HG02884 (cell line): ENCODE data around the gene GRK5.

Experiments used
- ATAC-seq: cut with Tn5 transposase; IDR thresholded peaks from one replicate; pipeline ENCODE4 v1.9.1; 2021; ENCODE audit warnings: mild to moderate bottlenecking, moderate library complexity; ENCODE audit not compliant: unreplicated experiment

The GRK5 gene

DNA sequence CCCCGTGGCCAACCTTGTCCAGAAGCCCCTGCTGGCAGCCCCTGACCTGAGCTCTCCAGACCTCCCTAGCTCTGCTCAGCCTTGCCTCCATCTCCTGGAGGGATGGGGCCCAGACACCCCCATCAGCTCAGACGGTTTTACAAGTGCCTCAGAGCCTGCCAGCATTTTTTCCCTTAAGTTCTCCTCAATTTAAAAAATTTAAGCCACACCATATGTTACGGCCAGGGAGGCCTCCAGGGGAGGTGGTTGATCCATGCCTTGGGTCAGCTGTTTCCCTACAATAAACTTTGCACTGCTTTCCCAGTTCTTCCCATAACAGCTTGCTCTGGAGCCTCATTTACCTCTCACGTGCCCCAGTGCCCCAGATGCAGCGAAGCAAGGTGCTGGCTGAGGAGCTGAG, 191.6 kb downstream of the GRK5 start:
- ATAC-seq: no peak

DNA sequence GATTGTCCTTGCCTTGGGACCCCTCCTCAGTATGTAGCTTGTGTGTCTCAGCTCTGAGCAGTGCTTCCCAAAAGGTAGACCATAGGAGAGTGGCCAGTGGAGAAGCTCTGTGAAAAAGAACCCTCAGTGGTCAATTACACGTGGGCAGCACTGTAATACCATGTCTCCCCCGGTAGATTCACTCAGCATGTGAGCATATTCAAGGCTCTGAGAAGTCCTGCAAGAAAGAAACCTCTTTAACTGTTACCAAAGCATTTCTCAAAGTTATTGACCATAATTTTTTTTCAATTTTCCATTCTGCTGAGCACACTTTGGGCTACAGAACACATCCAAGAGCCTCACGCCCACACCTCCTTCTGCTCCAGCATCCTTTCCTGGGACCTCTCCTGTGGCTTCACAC, 192.1 kb downstream of the GRK5 start:
- no peak for ATAC-seq

DNA sequence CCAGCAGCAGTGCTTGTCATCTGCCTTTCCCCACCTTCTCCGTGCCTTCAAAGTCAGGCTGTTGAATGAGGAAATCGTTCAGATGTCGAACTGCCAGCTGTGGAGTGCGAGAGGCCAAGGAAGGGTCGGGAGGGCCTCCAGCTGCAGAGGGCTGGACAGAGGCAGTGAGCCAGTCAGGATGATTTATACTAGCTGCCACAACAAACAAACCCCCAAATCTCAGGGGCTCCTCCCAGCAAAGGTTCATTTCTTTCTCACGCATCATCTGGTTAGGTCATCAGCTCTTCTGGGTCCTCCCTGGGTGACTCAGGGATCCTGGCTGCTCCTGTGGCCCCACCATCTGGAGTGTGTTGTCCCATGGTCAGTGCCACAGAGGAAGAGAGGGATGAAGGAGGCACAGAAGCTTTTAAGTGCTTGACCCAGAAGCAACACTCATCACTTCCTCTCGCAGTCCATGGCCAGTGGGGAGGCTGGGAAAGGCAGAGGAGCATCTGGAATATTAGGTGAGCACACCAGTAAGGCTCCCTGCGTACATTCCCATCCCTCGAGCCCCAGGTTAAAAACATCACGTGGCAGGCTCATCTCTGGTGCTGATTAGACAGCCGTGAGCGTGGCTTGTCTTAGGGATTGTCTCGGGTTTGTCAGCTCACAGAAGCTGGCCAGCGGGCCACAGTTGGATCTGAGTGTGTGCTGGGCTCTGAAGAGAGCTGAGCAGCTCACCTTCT, 194.5 kb downstream of the GRK5 start:
- no peak for ATAC-seq

DNA sequence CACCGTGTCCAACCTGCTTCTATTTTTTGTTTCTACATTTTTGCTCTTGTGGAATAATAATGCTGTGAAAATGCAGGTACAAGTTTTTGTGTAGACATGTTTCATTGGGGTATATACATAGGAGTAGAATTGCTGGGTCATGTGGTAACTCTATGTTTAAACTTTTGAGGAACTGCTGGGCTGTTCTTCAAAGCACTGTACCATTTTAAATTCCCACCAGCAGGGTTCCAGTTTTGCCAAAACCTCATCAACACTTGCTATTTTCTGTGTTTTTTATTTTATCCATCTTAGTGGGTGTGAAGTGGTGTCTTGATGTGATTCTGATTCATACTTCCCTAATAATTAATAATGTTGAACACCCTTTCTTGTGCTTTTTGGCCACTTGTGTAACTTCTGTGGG, 196.6 kb downstream of the GRK5 start:
- no peak for ATAC-seq

DNA sequence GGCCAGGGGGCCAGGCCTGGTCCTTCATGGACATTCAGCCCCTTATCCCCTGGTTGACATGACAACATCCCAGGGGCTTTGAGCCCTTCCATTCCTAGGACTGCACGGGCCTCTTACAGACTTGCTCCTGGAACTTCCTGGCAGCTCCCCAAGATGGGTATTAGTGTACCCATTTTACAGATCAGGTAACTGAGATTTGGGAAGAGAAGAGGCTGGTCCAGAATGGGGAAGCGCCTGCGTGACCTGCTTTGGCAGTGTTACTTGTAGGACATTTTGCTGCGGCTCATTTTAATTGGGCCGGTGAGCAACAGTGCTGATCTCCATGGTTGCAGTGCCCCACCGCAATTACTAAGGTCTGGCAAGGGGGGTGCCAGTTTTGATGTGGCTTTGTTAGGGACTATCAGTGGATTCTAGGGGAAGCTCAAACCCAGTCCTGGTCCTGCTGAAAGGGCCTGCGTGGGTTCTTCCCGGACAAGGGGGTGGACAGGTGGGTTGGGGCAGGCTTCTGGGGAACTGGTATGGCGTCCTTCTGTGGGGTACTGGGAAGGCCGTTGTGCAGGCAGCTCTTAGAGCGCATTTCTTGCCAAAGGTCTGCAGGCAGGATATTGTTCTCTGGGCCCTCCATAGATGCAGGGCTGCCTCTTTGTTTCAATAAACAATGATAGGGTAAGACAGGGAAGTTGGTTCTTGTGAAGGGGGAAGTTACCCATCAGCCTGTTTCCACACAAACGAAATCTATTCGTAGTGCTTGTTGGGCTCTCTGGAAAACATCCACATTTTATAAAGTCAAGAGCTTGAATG, 197.5 kb downstream of the GRK5 start:
- no peak for ATAC-seq

DNA sequence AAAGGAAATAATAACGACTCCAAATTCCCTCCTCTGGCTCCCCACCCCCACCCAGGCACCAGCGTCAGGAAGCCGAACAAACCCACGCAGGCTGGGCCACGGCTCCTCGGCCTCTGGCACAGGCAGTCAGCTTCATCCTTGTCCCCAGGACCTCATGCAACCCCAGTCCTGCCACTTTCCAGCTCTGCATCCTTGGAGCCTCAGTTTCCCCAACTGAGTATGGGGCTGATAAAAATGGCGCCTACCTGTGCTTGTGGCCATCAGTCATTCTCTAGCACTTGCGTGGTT, 198.1 kb downstream of the GRK5 start:
- ATAC-seq: no peak

DNA sequence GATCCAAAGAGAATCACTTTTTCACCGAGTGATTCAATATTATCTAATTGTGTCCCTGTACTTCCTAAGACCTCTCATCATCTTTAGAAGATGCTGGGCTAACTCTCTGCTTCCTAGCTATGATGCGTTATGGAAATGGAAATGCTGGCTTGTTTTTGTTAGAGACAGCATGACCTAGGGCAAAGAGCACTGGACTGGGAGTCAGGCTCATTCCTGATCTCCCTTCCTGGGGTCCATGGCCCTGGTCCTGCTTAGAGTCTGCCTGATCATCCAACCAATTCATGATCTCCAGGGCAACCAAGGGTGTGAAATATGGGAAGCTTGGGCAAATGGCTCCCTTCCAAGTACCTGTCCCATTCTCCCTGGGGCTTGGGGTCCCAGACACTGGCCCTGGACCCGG, 198.8 kb downstream of the GRK5 start:
- ATAC-seq: no peak

DNA sequence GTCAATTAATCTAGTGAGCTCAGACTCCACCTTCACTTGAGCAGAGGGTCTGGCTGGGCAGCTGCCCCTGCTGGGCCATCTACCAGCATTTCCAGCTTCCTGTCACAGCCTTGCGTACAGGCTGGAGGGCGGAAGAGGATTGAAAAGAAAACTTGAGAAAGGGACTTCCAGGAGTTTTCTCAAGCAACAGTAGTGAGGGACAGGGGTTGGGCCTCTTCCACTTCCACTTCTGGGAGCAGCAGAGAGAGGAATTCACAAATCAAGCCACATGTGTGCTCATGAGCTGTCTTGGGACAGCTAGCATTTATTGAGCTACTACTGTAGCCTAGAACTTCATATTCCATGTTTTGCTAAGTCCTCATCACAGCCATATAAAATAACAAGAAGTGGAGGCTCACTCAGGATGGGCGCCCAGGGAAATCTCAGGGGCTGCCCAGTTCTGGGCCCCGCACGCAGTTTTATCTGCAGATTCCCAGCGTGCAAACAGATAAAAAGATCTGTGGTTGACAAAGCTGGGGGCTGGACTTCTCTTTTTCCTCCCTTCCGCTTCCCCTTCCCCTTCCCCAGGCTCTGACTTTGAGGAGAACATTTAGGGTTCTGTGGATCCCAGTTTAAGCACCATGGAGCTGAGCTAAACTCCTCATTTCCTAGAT, 199.4 kb downstream of the GRK5 start:
- no peak for ATAC-seq

DNA sequence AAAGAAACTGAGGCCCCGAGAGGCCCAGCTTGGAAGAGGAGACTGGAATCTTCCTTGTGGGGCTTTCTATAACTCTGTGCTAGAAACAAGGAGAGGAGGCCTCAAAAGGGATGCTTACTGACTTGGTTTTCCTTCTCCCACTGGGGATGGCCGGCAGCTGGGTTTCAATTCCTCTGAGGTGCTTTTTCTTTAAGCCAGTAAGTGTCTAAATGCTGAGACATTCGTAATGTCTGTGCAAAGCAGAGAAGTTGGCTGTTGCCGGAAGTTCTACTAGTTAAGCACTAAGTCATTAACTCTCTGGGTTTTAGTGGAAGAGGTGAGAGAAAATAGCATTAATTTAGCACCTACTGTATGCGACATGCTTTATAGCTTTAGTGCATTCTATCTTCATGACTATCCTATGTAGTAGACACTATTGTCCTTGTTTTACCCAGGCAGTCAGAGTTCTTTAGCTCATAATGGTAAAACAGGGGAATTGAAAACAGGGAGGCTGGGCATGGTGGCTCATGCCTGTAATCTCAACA, 199.9 kb downstream of the GRK5 start:
- no peak for ATAC-seq

DNA sequence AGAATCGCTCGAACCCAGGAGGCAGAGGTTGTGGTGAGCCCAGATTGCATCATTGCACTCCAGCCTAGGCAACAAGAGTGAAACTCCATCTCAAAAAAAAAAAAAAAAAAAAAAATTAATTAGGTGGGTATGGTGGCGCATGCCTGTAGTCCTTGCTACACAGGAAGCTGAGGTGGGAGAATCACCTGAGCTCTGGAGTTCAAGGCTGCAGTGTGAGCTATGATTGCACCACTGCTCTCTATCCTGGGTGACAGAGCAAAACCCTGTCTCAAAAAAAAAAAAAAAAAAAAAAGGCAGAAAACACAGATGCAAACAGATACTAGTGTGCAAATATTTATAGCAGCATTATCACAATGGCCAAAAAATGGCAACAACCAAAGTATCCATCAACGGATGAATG, 200.7 kb downstream of the GRK5 start:
- no peak for ATAC-seq

DNA sequence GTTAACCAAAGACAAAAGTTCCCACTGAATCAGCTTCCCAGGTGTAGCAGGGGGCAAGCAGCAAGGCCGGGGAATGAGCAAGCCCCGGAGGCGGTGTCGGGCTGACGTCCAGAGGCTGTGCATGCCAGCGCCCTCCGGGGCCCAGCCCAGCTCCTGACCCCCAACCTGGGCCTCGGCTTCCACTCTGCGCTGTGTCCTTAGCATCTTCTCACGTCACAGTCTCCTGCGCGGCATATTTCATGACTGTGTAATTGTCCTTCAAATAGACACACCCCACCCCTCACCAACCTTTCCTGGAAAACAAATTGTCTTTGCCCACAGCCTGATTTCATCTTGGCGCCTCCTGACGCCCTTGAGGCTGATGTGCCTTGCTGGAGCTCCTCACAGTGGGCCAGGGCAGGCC, 201.6 kb downstream of the GRK5 start:
- no peak for ATAC-seq

DNA sequence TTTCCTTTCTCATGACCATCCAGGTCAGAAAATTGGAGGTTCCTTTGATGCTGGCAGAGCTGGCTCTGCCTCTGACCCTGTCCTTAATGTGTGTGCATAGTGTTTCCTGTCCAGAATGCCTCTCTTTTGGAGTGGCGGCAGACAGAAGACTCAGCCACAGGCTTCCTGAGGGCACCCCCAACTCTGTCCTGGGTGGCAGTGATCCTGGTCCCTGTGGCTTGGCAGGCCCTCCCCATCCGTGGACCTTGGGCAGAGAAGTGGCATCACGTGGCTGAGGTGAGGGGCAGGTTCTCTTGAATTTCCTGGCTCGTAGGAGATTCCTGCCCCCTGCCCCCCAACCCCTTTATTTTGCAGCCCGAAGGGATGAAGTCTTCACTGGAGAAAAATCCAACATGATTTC, 202.0 kb downstream of the GRK5 start:
- no peak for ATAC-seq

DNA sequence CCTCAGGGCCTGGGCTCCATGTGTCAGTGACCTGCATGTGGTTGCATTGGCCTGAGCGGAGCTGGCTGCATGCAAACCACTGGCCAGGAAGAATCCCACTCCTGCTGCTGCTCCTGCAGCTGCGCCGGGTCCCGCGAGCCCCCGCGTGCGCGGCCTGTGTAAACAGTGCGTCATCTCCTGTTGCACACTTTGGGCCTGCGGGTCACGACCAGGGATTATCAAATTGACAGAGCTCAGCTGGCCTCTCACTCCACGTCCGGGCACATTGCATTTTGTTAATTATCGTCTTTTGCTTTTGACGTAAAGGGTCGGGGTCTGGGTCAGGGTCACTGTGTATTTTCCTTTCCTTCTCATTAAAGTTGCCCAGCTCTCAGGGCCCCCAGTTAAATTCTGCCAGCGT, 202.5 kb downstream of the GRK5 start:
- no peak for ATAC-seq

DNA sequence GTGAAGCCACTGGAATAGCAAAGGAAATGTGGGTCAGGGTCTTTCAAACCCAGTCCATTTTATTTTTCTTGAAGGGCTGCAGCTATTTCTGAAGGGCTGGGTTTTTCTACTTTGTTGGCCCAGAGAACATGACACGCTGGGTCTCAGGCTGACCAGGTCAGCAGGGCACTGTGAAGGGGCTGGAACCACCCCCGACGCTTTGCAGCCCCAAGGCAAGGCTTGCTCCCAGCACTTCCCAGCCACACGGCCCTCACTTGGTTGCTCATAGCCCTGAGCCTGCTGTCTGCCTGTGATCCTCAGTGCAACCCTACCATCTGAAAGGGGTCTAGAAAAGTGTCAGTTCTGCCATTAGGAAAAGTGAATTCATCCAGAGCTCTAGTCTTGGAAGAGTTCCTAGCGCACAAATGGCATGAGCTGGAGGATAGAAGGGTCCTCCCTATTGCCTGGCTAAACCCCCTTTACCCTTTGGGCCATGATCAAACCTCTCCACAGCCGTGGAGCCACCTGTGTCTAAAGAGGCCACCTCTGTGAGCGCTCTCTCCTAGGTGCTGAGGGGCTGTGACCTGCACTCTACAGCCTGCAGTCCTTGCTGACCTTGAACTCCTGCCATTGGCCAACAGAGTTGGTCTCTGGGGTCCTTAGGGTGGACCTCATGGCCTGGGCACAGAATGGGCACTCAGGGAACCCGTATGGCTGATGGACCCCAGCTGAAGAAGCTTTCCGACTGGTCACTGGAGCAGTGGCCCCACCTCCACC, 203.2 kb downstream of the GRK5 start:
- no peak for ATAC-seq

DNA sequence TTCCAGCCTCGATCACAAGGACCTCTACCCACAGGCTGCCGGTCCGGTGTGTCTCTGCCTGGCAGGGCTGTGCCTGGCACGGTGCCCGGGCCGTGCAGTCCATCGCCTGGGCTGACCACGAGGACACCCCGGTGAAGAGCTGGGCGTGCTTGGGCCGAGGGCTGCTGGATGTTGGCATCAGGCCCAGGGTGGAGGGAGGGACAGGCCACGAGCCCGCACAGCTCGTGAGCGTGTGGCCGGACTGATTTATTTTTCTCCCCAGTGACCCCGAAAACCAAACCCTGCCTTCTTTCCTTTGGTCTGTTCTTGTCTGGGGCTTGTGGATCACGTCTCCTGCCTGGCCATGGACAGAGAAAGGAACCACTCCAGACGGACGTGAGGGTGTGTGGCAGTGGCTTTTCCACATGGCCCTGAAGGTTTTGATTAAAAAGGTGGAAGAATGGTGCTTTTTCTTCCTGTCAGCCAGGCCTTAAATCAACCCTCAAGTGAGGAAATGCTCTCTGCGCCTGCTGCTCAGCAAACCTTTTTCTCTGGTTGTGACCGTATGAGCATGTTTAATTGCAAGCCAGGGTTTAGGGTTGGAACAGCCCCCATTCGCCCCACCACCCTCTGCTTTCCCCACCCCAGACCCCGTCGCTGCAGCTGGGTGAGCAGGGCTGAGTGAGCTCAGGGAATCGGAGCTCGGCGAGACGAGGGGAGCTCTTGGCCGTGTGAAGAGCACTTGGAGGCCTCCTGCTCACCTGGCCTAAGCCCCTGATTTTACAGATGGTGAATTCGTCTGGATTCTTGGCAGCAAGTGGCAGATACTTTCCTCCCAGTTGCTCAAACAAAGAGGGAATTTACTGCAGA, 205.1 kb downstream of the GRK5 start:
- ATAC-seq: no peak

DNA sequence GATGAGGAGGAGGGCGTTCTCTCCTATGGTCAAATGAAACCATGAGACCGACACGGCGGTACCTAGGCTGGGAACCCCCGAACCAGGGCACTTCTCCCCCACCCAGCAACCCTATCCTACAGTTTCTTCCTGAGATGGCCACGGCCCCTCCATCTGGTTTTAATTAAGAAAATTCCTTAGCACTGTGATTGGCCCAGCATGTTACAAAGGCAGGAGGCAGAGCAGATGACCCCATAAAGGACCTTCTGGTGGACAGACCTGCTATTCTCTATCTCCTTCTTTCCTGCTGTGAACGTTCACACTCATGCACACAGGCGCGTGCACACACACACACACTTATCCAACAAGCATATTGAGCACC, 205.7 kb downstream of the GRK5 start:
- ATAC-seq: no peak

DNA sequence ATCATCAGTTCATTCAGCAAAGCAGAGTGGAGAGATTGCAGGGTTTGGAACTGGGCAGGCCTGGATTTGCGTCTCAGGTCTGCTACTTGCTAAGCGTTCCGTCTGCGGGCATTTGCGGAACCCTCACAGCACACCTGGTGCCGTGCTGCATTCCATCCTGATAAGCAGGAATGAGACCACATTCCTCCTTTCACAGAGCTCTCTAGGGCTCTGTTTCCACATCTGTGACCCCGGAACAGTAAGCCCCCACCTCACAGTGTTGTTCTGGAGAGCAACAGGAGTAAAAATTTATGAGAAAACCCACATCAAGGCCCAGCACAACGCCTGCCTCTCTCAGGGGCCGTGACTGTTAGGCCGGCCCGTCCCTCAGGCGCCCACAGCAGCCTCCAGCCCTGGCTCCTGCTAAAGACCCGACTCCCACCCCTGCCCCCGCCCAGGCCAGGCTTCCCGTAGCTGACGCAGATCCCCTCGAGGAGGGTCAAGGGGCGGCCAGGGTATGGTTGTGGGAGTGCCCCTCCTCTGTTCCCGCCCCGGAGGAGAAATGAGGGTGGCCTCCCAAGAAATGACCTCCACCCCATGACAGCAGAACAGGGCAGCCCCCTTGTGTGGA, 206.2 kb downstream of the GRK5 start:
- ATAC-seq: no peak

DNA sequence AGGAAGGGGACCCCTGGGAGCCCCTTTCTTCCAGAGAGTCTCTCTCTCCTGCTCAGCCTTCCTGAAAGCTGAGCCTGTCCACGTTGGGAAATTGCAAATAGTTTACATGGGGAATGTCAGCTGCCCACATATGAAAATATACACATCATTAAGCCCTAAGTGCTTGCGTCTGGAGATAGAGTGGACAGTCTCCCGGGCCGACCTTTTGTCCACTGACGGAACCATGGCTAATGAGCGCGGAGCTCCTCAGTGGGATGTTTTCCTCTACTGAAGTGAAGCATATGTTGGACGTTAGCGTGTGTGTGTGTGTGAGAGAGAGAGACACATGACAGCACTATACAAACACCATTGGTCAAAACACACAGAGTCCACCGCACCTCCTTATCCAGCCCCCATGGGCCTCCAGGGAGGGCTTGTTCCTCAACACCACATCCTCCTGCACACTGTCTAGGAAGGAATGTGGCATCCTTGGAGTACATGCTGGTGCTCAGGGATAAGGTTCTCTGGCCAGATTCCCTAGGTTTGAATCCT, 206.8 kb downstream of the GRK5 start:
- no peak for ATAC-seq

DNA sequence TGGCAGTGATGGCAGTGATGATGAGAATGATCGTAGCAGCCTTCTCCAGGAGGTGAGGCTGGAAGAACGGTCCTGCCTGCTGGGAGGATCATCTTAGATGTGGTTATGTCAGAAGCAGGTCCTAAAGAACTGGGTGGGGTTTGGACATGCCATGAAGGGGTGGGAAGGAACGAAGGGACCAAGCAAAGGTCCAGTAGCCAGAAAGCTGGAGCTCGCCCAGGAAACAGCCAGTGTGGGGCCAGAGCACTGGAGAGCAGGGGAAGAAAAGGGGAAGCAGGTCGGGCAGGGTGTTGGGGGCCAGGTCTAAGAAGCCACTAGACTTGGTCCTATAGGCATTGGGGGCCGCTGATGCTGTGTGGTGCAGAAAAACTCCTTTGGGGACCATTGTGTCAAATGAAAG, 207.8 kb downstream of the GRK5 start:
- no peak for ATAC-seq
